BJ (cell line): ENCODE data around the gene MTHFS. TPM values are rescaled to one million over a fixed set of nuclear protein-coding genes. Genes with fewer than 3 reads are reported as not detected.

ENCODE experiments used
- CTCF ChIA-PET: fragments of 350-600 bp; formaldehyde crosslinking; extraction: SDS; loops from one replicate; lab custom pipeline; 2021; ENCODE audit warnings: antibody characterized with exemption, inconsistent platforms; lab: Yijun Ruan, JAX
- POLR2A ChIA-PET: fragments of 300-600 bp; sonication (Branson Sonifier 250); formaldehyde crosslinking; extraction: SDS; loops from one replicate; lab custom pipeline; 2021; ENCODE audit warnings: antibody characterized with exemption; lab: Charles Lee
- DNase-seq: peaks from one replicate; pipeline ENCODE4 v3.0.0-alpha.2; 2011; ENCODE audit warnings: low read depth
- H3K27me3 ChIP-seq: 2 replicates; pipeline ENCODE4 v1.6.0; 2011; ENCODE audit warnings: low read length; ENCODE audit not compliant: control insufficient read depth, insufficient read depth
- H3K36me3 ChIP-seq: 2 replicates; pipeline ENCODE4 v1.5.1; 2011; ENCODE audit warnings: low read length; ENCODE audit not compliant: control insufficient read depth, insufficient read depth
- H3K4me3 ChIP-seq: 2 replicates; pipeline ENCODE4 v1.5.1; 2011; ENCODE audit warnings: low read depth, mild to moderate bottlenecking, control low read depth, low read length
- CTCF ChIP-seq: IDR thresholded peaks from 2 replicates; pipeline ENCODE4 v1.5.1; 2011; ENCODE audit warnings: low read depth, mild to moderate bottlenecking, control low read depth, inconsistent platforms, low read length, moderate library complexity; ENCODE audit not compliant: insufficient read depth
- polyA plus RNA-seq: library from polyadenylated mRNA; depleted of rRNA; stranded (reverse); fragments of >200 nt; gene quantifications from 2 replicates; pipeline ENCODE4 v1.2.3, GENCODE V29; 2011; rRNA removed
- small RNA-seq: library from RNA; depleted of rRNA; stranded (forward); fragments of <200 nt; gene quantifications from one replicate; pipeline ENCODE3, GENCODE V24; 2012; ENCODE audit warnings: low replicate concordance, low read depth; ENCODE audit not compliant: insufficient read length

The MTHFS gene
- polyA plus RNA-seq, 1 experiment = 30.7 TPM

- TF ChIP-seq CTCF = no peak
- no peak overlapping the region for H3K4me3 ChIP-seq
- no peak for DNase-seq
- POLR2A ChIA-PET = no interaction called here
- CTCF ChIA-PET = interaction anchor here (1.3 kb wide), 1 partner anchor 431 kb away, joined by 3 read pairs; no protein-coding TSS in a partner anchor
- no peaks in the 10 kb centered on the region for H3K36me3 ChIP-seq
- no peaks in the 10 kb centered on the region for H3K27me3 ChIP-seq
These were observed 85.1 kb downstream of the MTHFS start for GRCh38 chr15:79811406-79812405.

GRCh38 chr15:79804838-79805237 is 92.0 kb downstream of the MTHFS start:
- POLR2A ChIA-PET = no interaction called here
- CTCF ChIA-PET = interaction anchor here (1.3 kb wide), 1 partner anchor 82 kb away, joined by 3 read pairs; no protein-coding TSS in a partner anchor

DNA sequence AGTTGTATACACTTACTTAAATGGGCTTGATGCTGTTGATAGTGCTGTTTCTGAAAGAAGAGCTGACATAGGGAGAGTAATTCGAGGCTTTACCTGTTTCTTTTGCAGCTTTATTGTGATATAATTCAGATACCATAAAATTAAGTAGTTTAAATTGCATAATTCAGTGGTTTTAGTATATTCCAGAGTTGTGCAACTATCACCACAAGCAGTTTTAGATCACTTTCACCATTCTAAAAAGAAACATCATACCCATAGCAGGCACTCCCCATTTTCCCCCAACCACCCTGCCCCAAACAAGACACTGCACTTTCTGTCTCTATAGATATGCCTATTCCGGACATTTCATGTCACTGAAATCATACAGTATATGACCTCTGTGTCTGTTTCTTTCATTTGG is 98.5 kb downstream of the MTHFS start:
- POLR2A ChIA-PET = no interaction called here
- no peak for TF ChIP-seq CTCF
- no peaks in the 10 kb centered on the region for H3K36me3 ChIP-seq
- no peak overlapping the region for H3K4me3 ChIP-seq
- DNase-seq = no peak
- 0 out of 2 replicates have a peak, but pooled peaks cover 3% of the 10 kb centered on the region for H3K27me3 ChIP-seq
- CTCF ChIA-PET = no interaction called here

More at GRCh38 chr15:79804838-79805237, 92.0 kb downstream of the MTHFS start:
- Histone ChIP-seq H3K36me3 (no peaks in the 10 kb centered on the region), H3K4me3 (no peak overlapping the region), H3K27me3 (0 out of 2 replicates have a peak, but pooled peaks cover 3% of the 10 kb centered on the region)
- no peak for DNase-seq
- no peak for TF ChIP-seq CTCF

Small RNA genes within 50 kb of the gene (small RNA-seq; reads per million reads assigned to genes)
- gene RNU6-667P = not detected

Other genes with a start within 250 kb of the MTHFS start
- not detected in 2 replicates for gene BCL2A1, start 74.2 kb upstream of the MTHFS start, polyA plus RNA-seq
- 108 and 156 TPM in 2 replicates for gene ZFAND6, start 162.7 kb upstream of the MTHFS start, polyA plus RNA-seq